Measurements from ENCODE around the gene NR2C2AP.

Gene NR2C2AP

DNA sequence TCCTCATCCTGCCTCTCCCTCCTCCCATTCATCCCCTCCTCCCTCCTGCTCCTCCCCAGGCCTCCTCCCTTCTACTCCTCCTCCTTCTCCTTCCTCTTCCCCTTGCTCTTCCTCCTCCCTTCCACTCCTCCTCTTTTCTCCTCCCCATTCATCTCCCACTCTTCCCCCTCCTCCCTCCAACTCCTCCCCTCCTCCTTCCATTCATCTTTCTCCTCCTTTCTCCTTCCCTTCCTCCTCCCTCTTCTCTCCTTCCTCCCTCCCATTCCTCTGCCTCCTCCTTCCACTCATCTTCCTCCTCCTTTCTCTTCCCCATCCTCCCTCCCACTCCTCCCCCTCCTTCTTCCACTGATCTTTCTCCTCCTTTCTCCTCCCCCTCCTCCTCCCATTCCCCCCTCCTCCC is 36.5 kb upstream of the NR2C2AP start:
- Histone ChIP-seq H3K9me2 (replicated peaks; ENCODE audit: insufficient read depth, low read length) (no peaks in the 10 kb centered on the region), H3K4me2 (ENCODE audit: low read depth, low read length) (no peak overlapping the region), H3K79me2 (ENCODE audit: low read length) (no peaks in the 10 kb centered on the region), H3K4me3 (ENCODE audit: low read length) (no peak overlapping the region), H3K27me3 (replicated peaks; ENCODE audit: insufficient read depth, low read length) (peaks cover 30% of the 10 kb centered on the region), H3F3A (ENCODE audit: insufficient read depth, low read length) (no peaks in the 10 kb centered on the region), H3K9me3 (replicated peaks; ENCODE audit: insufficient read depth, low read length) (no peaks in the 10 kb centered on the region), H3K27ac (ENCODE audit: low read length) (no peak overlapping the region), H3K4me1 (ENCODE audit: low read length) (no peaks in the 10 kb centered on the region), H2AFZ (ENCODE audit: low read length) (no peak overlapping the region), H3K9ac (ENCODE audit: low read length) (no peak overlapping the region), H3K36me3 (replicated peaks; ENCODE audit: insufficient read depth, low read length) (no peaks in the 10 kb centered on the region), H4K20me1 (ENCODE audit: insufficient read depth, low read length) (no peaks in the 10 kb centered on the region)
- no peak for TF ChIP-seq EZH2phosphoT487 (IDR thresholded peaks at IDR 0.05; ENCODE audit: low read length)
- TF ChIP-seq EZH2 (optimal IDR thresholded peaks at IDR 0.05; ENCODE audit: low read depth, low read length) = no peak
- TF ChIP-seq, protein P1, sequence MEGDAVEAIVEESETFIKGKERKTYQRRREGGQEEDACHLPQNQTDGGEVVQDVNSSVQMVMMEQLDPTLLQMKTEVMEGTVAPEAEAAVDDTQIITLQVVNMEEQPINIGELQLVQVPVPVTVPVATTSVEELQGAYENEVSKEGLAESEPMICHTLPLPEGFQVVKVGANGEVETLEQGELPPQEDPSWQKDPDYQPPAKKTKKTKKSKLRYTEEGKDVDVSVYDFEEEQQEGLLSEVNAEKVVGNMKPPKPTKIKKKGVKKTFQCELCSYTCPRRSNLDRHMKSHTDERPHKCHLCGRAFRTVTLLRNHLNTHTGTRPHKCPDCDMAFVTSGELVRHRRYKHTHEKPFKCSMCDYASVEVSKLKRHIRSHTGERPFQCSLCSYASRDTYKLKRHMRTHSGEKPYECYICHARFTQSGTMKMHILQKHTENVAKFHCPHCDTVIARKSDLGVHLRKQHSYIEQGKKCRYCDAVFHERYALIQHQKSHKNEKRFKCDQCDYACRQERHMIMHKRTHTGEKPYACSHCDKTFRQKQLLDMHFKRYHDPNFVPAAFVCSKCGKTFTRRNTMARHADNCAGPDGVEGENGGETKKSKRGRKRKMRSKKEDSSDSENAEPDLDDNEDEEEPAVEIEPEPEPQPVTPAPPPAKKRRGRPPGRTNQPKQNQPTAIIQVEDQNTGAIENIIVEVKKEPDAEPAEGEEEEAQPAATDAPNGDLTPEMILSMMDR (IDR thresholded peaks at IDR 0.05; ENCODE audit: low read length) = no peak
- DNase-seq = no peak

DNA sequence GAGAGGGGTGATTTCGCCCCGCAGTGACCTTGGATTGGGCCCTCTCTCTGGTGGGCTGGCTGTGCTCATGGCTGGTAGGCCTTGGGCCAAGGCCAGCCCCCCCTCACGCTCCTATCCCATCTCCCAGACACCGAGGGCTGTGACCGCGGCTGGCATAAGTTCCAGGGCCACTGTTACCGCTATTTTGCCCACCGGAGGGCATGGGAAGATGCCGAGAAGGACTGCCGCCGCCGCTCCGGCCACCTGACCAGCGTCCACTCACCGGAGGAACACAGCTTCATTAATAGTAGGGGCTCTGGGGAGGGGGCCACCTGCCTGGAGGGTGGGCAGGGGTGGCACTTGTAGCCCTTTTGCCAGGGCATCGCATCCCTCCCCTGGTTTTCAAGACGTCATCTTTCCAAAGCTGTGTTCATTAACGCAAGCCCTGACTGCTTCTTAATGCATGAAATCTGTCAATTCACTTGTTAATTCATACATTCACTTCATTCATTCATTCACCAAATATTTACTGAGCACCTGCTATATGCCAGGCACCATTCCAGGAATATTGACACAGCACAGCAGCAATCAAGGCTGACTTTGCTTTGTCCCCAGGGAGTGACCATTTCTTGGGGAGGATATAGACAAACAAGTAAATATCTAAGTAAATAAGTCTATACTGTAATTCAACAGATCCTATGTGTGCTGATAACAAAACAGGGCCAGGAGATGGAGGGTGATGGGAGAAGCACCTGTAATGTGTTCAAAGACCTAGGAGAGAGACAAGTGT is 35.1 kb upstream of the NR2C2AP start:
- no peak overlapping the region for H3K9ac ChIP-seq (ENCODE audit: low read length)
- H3K9me3 ChIP-seq (replicated peaks; ENCODE audit: insufficient read depth, low read length) = no peaks in the 10 kb centered on the region
- no peak overlapping the region for H3K27ac ChIP-seq (ENCODE audit: low read length)
- H2AFZ ChIP-seq (ENCODE audit: low read length) = no peak overlapping the region
- peaks cover 36% of the 10 kb centered on the region for H3K27me3 ChIP-seq (replicated peaks; ENCODE audit: insufficient read depth, low read length)
- no peaks in the 10 kb centered on the region for H4K20me1 ChIP-seq (ENCODE audit: insufficient read depth, low read length)
- DNase-seq = no peak
- H3K4me1 ChIP-seq (ENCODE audit: low read length) = no peaks in the 10 kb centered on the region
- TF ChIP-seq EZH2 (optimal IDR thresholded peaks at IDR 0.05; ENCODE audit: low read depth, low read length) (no peak), EZH2phosphoT487 (IDR thresholded peaks at IDR 0.05; ENCODE audit: low read length) (no peak)
- TF ChIP-seq, protein P1 (IDR thresholded peaks at IDR 0.05; ENCODE audit: low read length) = no peak
- H3K79me2 ChIP-seq (ENCODE audit: low read length) = no peaks in the 10 kb centered on the region
- H3K36me3 ChIP-seq (replicated peaks; ENCODE audit: insufficient read depth, low read length) = no peaks in the 10 kb centered on the region
- no peaks in the 10 kb centered on the region for H3F3A ChIP-seq (ENCODE audit: insufficient read depth, low read length)
- no peak overlapping the region for H3K4me3 ChIP-seq (ENCODE audit: low read length)
- H3K9me2 ChIP-seq (replicated peaks; ENCODE audit: insufficient read depth, low read length) = no peaks in the 10 kb centered on the region
- no peak overlapping the region for H3K4me2 ChIP-seq (ENCODE audit: low read depth, low read length)

DNA sequence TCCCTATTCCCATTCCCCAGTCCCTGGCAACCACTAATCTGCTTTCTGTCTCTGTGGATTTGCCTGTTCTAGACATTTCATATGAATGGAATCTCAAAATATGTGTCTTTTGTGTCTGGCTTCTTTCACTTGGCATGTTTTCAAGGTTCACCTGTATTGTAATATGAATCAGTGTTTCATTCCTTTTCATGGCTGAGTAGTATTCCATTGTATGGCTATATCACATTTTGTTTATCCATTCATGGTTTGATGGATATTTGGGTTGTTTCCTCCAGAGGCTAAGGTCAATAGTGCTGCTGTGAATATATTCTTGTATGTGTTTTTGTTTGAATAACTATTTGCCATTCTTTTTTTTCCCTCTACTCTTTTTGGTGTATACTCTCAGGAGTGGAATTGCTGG is 33.0 kb upstream of the NR2C2AP start:
- Histone ChIP-seq H2AFZ (ENCODE audit: low read length) (no peak overlapping the region), H3K4me2 (ENCODE audit: low read depth, low read length) (no peak overlapping the region), H3K36me3 (replicated peaks; ENCODE audit: insufficient read depth, low read length) (no peaks in the 10 kb centered on the region), H4K20me1 (ENCODE audit: insufficient read depth, low read length) (no peaks in the 10 kb centered on the region), H3K9ac (ENCODE audit: low read length) (no peak overlapping the region), H3K27ac (ENCODE audit: low read length) (no peak overlapping the region), H3K9me3 (replicated peaks; ENCODE audit: insufficient read depth, low read length) (no peaks in the 10 kb centered on the region), H3K79me2 (ENCODE audit: low read length) (no peaks in the 10 kb centered on the region), H3F3A (ENCODE audit: insufficient read depth, low read length) (no peaks in the 10 kb centered on the region), H3K9me2 (replicated peaks; ENCODE audit: insufficient read depth, low read length) (no peaks in the 10 kb centered on the region), H3K4me1 (ENCODE audit: low read length) (no peaks in the 10 kb centered on the region), H3K27me3 (replicated peaks; ENCODE audit: insufficient read depth, low read length) (peaks cover 55% of the 10 kb centered on the region), H3K4me3 (ENCODE audit: low read length) (no peak overlapping the region)
- TF ChIP-seq EZH2 (optimal IDR thresholded peaks at IDR 0.05; ENCODE audit: low read depth, low read length) = no peak
- TF ChIP-seq, protein P1 (IDR thresholded peaks at IDR 0.05; ENCODE audit: low read length) = no peak
- no peak for TF ChIP-seq EZH2phosphoT487 (IDR thresholded peaks at IDR 0.05; ENCODE audit: low read length)
- DNase-seq = no peak

Measured in MM.1S (cell line).